Neural progenitor cell (in vitro differentiated cells): Measurements from ENCODE around the gene ATXN7L2. TPM values are rescaled to one million over a fixed set of nuclear protein-coding genes. Genes with fewer than 3 reads are reported as not detected.
"Not testable (repeated sequence)": the region's sequence is repeated elsewhere in the genome, so short reads cannot be mapped to it uniquely, and the experiment has no call there.

Source experiments
- DNase-seq: peaks from one replicate; pipeline ENCODE4 v3.0.0-alpha.2; 2016; ENCODE audit warnings: low spot score
- H2AFZ ChIP-seq: fragments of 200-600 bp; sonication (generic); replicated peaks from 2 replicates; pipeline ENCODE4 v1.6.1; 2016; ENCODE audit warnings: antibody characterized with exemption
- H3F3A ChIP-seq: fragments of 200-600 bp; sonication (generic); 2 replicates; pipeline ENCODE4 v1.6.1; 2016; ENCODE audit warnings: antibody characterized with exemption, low read depth
- H3K27ac ChIP-seq: fragments of 200-600 bp; sonication (generic); 2 replicates; pipeline ENCODE4 v1.5.1; 2016; ENCODE audit warnings: mild to moderate bottlenecking
- H3K27me3 ChIP-seq: fragments of 200-600 bp; sonication (generic); 2 replicates; pipeline ENCODE4 v1.6.1; 2016; ENCODE audit warnings: mild to moderate bottlenecking, moderate library complexity
- H3K36me3 ChIP-seq: fragments of 200-600 bp; sonication (generic); 2 replicates; pipeline ENCODE4 v1.5.1; 2016
- H3K4me1 ChIP-seq: fragments of 200-600 bp; sonication (generic); 2 replicates; pipeline ENCODE4 v1.6.1; 2016; ENCODE audit warnings: mixed run types
- H3K4me2 ChIP-seq: fragments of 200-600 bp; sonication (generic); 2 replicates; pipeline ENCODE4 v1.6.1; 2016
- H3K4me3 ChIP-seq: fragments of 200-600 bp; sonication (generic); 2 replicates; pipeline ENCODE4 v1.5.1; 2016
- H3K79me2 ChIP-seq: fragments of 200-600 bp; sonication (generic); 2 replicates; pipeline ENCODE4 v1.6.1; 2016; ENCODE audit warnings: low read depth
- H3K9ac ChIP-seq: fragments of 200-600 bp; sonication (generic); 2 replicates; pipeline ENCODE4 v1.6.1; 2016
- H3K9me3 ChIP-seq: fragments of 200-600 bp; sonication (generic); 2 replicates; pipeline ENCODE4 v1.5.1; 2016; ENCODE audit warnings: low read depth
- H4K20me1 ChIP-seq: fragments of 200-600 bp; sonication (generic); 2 replicates; pipeline ENCODE4 v1.6.1; 2016; ENCODE audit warnings: low read depth
- H3K27ac Mint-ChIP-seq: 3 replicates; pipeline ENCODE4 v1.8.0; 2021; ENCODE audit warnings: mixed read lengths
- H3K27me3 Mint-ChIP-seq: 2 replicates; pipeline ENCODE4 v1.8.0; 2022; ENCODE audit warnings: low read depth, mild to moderate bottlenecking, inconsistent platforms, moderate library complexity, mixed read lengths; ENCODE audit not compliant: insufficient read depth
- H3K36me3 Mint-ChIP-seq: 3 replicates; pipeline ENCODE4 v1.8.0; 2021; ENCODE audit warnings: mixed read lengths
- H3K4me1 Mint-ChIP-seq: 3 replicates; pipeline ENCODE4 v1.8.0; 2021; ENCODE audit warnings: mixed read lengths
- H3K4me3 Mint-ChIP-seq: 3 replicates; pipeline ENCODE4 v1.8.0; 2021; ENCODE audit warnings: mild to moderate bottlenecking, moderate library complexity, mixed read lengths
- H3K9me3 Mint-ChIP-seq: 3 replicates; pipeline ENCODE4 v1.8.0; 2020; ENCODE audit warnings: mixed read lengths
- CTCF ChIP-seq: fragments of 200-600 bp; sonication (generic); IDR thresholded peaks from 2 replicates; pipeline ENCODE4 v1.5.1; 2017; ENCODE audit warnings: antibody characterized with exemption, mild to moderate bottlenecking
- EZH2 ChIP-seq: fragments of 200-600 bp; sonication (generic); IDR thresholded peaks from 2 replicates; pipeline ENCODE4 v1.6.1; 2017; ENCODE audit warnings: antibody characterized with exemption, mild to moderate bottlenecking, moderate library complexity
- EZH2phosphoT487 ChIP-seq: fragments of 200-600 bp; sonication (generic); IDR thresholded peaks from 2 replicates; pipeline ENCODE4 v1.6.1; 2017; ENCODE audit warnings: antibody characterized with exemption
- total RNA-seq: library from RNA; depleted of rRNA; stranded (reverse); fragments of >200 nt; gene quantifications from 2 replicates; pipeline ENCODE4 v1.2.3, GENCODE V29; 2015; ENCODE audit warnings: low replicate concordance

ATXN7L2 gene
- total RNA-seq, 1 donor from 2014 or later = 6.5 TPM

- Histone ChIP-seq H3K36me3 (no peaks in the 10 kb centered on the region), H3K27me3 (peaks cover 89% of the 10 kb centered on the region), H3K4me2 (no peak overlapping the region), H3K9me3 (no peaks in the 10 kb centered on the region), H3K9ac (no peak overlapping the region), H2AFZ (no peak overlapping the region), H4K20me1 (no peaks in the 10 kb centered on the region), H3K4me1 (no peaks in the 10 kb centered on the region), H3F3A (peaks cover 4% of the 10 kb centered on the region), H3K79me2 (no peaks in the 10 kb centered on the region), H3K4me3 (no peak overlapping the region), H3K27ac (no peak overlapping the region)
- Mint-ChIP-seq H3K4me1 (no peaks in the 10 kb centered on the region), H3K9me3 (no peaks in the 10 kb centered on the region), H3K27ac (no peak overlapping the region), H3K27me3 (peaks cover 32% of the 10 kb centered on the region), H3K4me3 (peak overlapping the region; percentile 55), H3K36me3 (no peaks in the 10 kb centered on the region)
- no peak for DNase-seq
- TF ChIP-seq CTCF (no peak), EZH2 (no peak), EZH2phosphoT487 (no peak)
These were observed 10.9 kb upstream of the ATXN7L2 start for GRCh38 chr1:109472779-109473178.

- peaks cover 86% of the 10 kb centered on the region for H3K27me3 ChIP-seq
- peaks cover 25% of the 10 kb centered on the region for H3K27me3 Mint-ChIP-seq
These were observed 10.2 kb upstream of the ATXN7L2 start for GRCh38 chr1:109473284-109474057.

GRCh38 chr1:109474697-109475096 is 9.0 kb upstream of the ATXN7L2 start:
- H3K36me3 ChIP-seq = no peaks in the 10 kb centered on the region
- H3K9ac ChIP-seq = no peak overlapping the region
- H3K9me3 Mint-ChIP-seq = no peaks in the 10 kb centered on the region
- H3F3A ChIP-seq = no peaks in the 10 kb centered on the region
- H3K27ac ChIP-seq = no peak overlapping the region
- H4K20me1 ChIP-seq = no peaks in the 10 kb centered on the region
- no peak overlapping the region for H3K4me3 Mint-ChIP-seq
- no peak for TF ChIP-seq EZH2phosphoT487
- TF ChIP-seq CTCF = no peak
- no peak for TF ChIP-seq EZH2
- H3K4me3 ChIP-seq = no peak overlapping the region
- no peaks in the 10 kb centered on the region for H3K36me3 Mint-ChIP-seq
- H3K4me1 Mint-ChIP-seq = no peaks in the 10 kb centered on the region
- H3K27me3 ChIP-seq = peaks cover 85% of the 10 kb centered on the region
- no peaks in the 10 kb centered on the region for H3K4me1 ChIP-seq
- no peak for DNase-seq
- no peak overlapping the region for H2AFZ ChIP-seq
- H3K4me2 ChIP-seq = no peak overlapping the region
- no peaks in the 10 kb centered on the region for H3K9me3 ChIP-seq
- H3K27me3 Mint-ChIP-seq = peaks cover 24% of the 10 kb centered on the region
- H3K79me2 ChIP-seq = no peaks in the 10 kb centered on the region
- H3K27ac Mint-ChIP-seq = no peak overlapping the region

More at GRCh38 chr1:109473284-109474057, 10.2 kb upstream of the ATXN7L2 start:
- H3K79me2 ChIP-seq, H2AFZ ChIP-seq, H3K36me3 ChIP-seq, H3K9me3 ChIP-seq, H3K4me1 ChIP-seq, H3K27ac Mint-ChIP-seq, H3K4me1 Mint-ChIP-seq, H3K9me3 Mint-ChIP-seq, H3K27ac ChIP-seq, H3K9ac ChIP-seq, H3K4me3 ChIP-seq, DNase-seq, H4K20me1 ChIP-seq, H3K36me3 Mint-ChIP-seq, H3K4me2 ChIP-seq, H3F3A ChIP-seq: not testable (repeated sequence)
- peak overlapping the region; percentile 55 for H3K4me3 Mint-ChIP-seq

GRCh38 chr1:109475261-109475660 is 8.4 kb upstream of the ATXN7L2 start:
- H4K20me1 ChIP-seq = no peaks in the 10 kb centered on the region
- no peak overlapping the region for H3K27ac ChIP-seq
- H3K4me2 ChIP-seq = no peak overlapping the region
- H3K79me2 ChIP-seq = no peaks in the 10 kb centered on the region
- no peaks in the 10 kb centered on the region for H3K4me1 Mint-ChIP-seq
- no peak for DNase-seq
- no peak for TF ChIP-seq CTCF
- TF ChIP-seq EZH2 = no peak
- TF ChIP-seq EZH2phosphoT487 = no peak
- no peak overlapping the region for H3K9ac ChIP-seq
- H3F3A ChIP-seq = no peaks in the 10 kb centered on the region
- no peak overlapping the region for H2AFZ ChIP-seq
- H3K4me3 ChIP-seq = no peak overlapping the region
- no peaks in the 10 kb centered on the region for H3K4me1 ChIP-seq
- H3K27me3 Mint-ChIP-seq = peaks cover 24% of the 10 kb centered on the region
- no peaks in the 10 kb centered on the region for H3K9me3 ChIP-seq
- no peak overlapping the region for H3K27ac Mint-ChIP-seq
- H3K27me3 ChIP-seq = peaks cover 85% of the 10 kb centered on the region
- no peaks in the 10 kb centered on the region for H3K36me3 ChIP-seq
- H3K9me3 Mint-ChIP-seq = no peaks in the 10 kb centered on the region
- no peak overlapping the region for H3K4me3 Mint-ChIP-seq
- H3K36me3 Mint-ChIP-seq = no peaks in the 10 kb centered on the region
